Peyer's patch (tissue), 4 donors: ENCODE results near the gene TH. TPM values are rescaled to one million over a fixed set of nuclear protein-coding genes. Genes with fewer than 3 reads are reported as not detected.

ENCODE experiments used
- DNase-seq, 3 donors: peaks; one replicate each; pipeline ENCODE4 v3.0.0-alpha.2; 2017 to 2019
- H3K27ac ChIP-seq, 4 donors: fragments of 200-600 bp; sonication (generic); one replicate each; pipeline ENCODE4 v1.5.1; 2016 to 2019
- H3K27me3 ChIP-seq, 2 donors: fragments of 200-600 bp; sonication (generic); one replicate each; pipeline ENCODE4 v1.5.1; 2019
- H3K36me3 ChIP-seq, 3 donors: fragments of 200-600 bp; sonication (generic); one replicate each; pipeline ENCODE4 v1.5.1; 2016 to 2019
- H3K4me1 ChIP-seq, 4 donors: fragments of 200-600 bp; sonication (generic); one replicate each; pipeline ENCODE4 v1.5.1; 2016 to 2019
- H3K4me3 ChIP-seq, 4 donors: fragments of 200-600 bp; sonication (generic); 1 replicate in 3 of 4; 2 replicates in 1 of 4; pipeline ENCODE4 v1.5.1; 2016 to 2019; ENCODE audit warnings: mild to moderate bottlenecking in 1 of 4
- H3K9me3 ChIP-seq, 4 donors: fragments of 200-600 bp; sonication (generic); one replicate each; pipeline ENCODE4 v1.5.1; 2016 to 2019; ENCODE audit warnings: mild to moderate bottlenecking in 1 of 4
- POLR2A ChIP-seq, 2 donors: fragments of 450-650 bp; IDR thresholded peaks; one replicate each; pipeline ENCODE4 v1.5.1; 2017; ENCODE audit warnings: antibody characterized with exemption in 2 of 2, mild to moderate bottlenecking in 2 of 2, moderate library complexity in 2 of 2
- total RNA-seq, 4 donors: library from RNA; depleted of rRNA; stranded (reverse); fragments of >200 nt; gene quantifications; one replicate each; pipeline ENCODE4 v1.1.0, GENCODE V29; 2016
- TF ChIP-seq, protein P1 (sequence below), 6 experiments: fragments of 450-650 bp in 4 of 6; fragments of 200-600 bp in 2 of 6; sonication (generic) in 1 of 6; IDR thresholded peaks; one replicate each; pipeline ENCODE4 v1.5.1; 2017 to 2019; ENCODE audit warnings: antibody characterized with exemption in 6 of 6, mild to moderate bottlenecking in 3 of 6, moderate library complexity in 1 of 6

Gene TH
- total RNA-seq, 4 donors from 2014 or later: 1.7 TPM; not detected in 3

DNA sequence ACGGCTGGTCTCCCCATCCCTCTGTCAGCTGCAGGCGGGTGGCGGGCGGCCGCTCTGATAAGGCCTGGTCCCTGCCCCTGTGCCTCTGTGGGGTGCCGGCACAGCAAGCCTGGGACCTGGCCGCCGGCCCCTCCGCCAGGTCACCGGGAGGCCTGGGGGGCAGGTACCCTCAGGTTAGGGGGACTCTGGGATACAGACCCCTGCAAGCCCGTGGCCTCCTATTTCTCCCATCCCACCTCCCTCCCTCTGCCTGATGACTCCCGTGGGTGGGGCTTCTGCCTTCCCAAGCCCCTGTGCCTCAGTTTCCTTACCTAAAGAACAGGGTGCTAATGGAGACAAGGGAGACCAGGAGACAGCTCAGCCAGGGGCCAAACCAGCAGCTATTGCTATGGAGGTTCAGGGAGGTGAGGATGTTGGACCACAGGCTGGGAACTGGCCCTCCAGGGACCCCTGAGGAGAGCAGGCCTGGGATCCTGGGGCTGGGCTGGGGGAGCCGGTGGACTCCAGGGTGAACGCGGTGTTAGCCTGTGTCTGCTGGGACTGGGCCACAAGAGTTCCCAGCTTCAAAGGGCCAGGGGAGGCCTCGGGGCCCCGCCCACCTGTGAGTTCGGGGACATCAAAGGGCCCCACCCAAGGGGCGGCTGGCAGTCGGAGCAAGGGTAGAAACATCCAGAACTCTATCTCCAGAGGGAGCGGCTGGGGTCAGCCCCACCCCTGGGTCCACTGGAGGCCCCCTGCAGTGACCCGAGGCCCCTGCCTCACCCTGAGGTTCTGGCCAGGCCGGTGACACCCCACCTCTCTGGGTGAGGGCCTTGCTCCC lies 32.0 kb upstream of the TH start:
- TF ChIP-seq POLR2A (IDR thresholded peaks at IDR 0.05): no peak
- TF ChIP-seq, protein P1, sequence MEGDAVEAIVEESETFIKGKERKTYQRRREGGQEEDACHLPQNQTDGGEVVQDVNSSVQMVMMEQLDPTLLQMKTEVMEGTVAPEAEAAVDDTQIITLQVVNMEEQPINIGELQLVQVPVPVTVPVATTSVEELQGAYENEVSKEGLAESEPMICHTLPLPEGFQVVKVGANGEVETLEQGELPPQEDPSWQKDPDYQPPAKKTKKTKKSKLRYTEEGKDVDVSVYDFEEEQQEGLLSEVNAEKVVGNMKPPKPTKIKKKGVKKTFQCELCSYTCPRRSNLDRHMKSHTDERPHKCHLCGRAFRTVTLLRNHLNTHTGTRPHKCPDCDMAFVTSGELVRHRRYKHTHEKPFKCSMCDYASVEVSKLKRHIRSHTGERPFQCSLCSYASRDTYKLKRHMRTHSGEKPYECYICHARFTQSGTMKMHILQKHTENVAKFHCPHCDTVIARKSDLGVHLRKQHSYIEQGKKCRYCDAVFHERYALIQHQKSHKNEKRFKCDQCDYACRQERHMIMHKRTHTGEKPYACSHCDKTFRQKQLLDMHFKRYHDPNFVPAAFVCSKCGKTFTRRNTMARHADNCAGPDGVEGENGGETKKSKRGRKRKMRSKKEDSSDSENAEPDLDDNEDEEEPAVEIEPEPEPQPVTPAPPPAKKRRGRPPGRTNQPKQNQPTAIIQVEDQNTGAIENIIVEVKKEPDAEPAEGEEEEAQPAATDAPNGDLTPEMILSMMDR (IDR thresholded peaks at IDR 0.05): no peak
- Histone ChIP-seq H3K27ac (peak overlapping the region in 3 of 4 donors; percentile 12 to 76 (median 40)), H3K4me3 (no peak overlapping the region), H3K9me3 (peaks cover 0 to 4% (median 0%) of the 10 kb centered on the region in 4 donors), H3K4me1 (peaks cover 0 to 24% (median 0%) of the 10 kb centered on the region in 4 donors), H3K36me3 (no peaks in the 10 kb centered on the region), H3K27me3 (no peaks in the 10 kb centered on the region)
- DNase-seq: peak in 2 of 3 donors; percentile 56 to 75

DNA sequence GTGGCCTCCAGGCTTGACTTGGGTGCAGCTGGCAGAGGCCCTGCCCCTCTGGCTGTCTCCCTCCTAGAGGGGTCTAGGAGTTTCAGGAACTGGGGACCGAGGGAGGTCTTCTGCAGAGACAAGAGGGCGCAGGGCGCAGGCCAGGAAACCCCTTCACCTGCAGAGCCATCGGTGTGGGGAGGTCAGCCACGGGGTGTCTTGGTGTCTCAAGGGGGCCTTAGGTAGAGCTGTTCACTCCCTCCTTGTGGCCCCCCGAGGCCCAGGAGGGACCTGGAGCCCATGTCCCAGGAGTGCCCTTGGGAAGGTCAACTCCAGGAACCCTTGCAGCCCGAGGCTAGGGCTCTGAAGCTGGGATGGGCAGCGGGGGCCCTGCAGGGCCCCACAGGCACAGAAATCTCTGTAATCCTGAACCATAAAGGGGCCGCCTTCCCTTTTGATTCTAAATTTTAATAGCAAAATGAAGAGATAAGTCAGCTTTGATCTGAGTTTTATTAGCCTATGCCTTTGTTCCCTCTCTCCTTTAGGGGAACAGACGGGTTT lies 31.4 kb upstream of the TH start:
- H3K27me3 ChIP-seq: no peaks in the 10 kb centered on the region
- no peak overlapping the region for H3K4me3 ChIP-seq
- no peak for TF ChIP-seq POLR2A (IDR thresholded peaks at IDR 0.05)
- TF ChIP-seq, protein P1 (IDR thresholded peaks at IDR 0.05): no peak
- peaks cover 0 to 24% (median 0%) of the 10 kb centered on the region in 4 donors for H3K4me1 ChIP-seq
- DNase-seq: peak in 1 of 3 donors; percentile 50
- H3K9me3 ChIP-seq: peaks cover 0 to 4% (median 0%) of the 10 kb centered on the region in 4 donors
- H3K27ac ChIP-seq: peak overlapping the region in 3 of 4 donors; percentile 43 to 76 (median 59)
- H3K36me3 ChIP-seq: no peaks in the 10 kb centered on the region

DNA sequence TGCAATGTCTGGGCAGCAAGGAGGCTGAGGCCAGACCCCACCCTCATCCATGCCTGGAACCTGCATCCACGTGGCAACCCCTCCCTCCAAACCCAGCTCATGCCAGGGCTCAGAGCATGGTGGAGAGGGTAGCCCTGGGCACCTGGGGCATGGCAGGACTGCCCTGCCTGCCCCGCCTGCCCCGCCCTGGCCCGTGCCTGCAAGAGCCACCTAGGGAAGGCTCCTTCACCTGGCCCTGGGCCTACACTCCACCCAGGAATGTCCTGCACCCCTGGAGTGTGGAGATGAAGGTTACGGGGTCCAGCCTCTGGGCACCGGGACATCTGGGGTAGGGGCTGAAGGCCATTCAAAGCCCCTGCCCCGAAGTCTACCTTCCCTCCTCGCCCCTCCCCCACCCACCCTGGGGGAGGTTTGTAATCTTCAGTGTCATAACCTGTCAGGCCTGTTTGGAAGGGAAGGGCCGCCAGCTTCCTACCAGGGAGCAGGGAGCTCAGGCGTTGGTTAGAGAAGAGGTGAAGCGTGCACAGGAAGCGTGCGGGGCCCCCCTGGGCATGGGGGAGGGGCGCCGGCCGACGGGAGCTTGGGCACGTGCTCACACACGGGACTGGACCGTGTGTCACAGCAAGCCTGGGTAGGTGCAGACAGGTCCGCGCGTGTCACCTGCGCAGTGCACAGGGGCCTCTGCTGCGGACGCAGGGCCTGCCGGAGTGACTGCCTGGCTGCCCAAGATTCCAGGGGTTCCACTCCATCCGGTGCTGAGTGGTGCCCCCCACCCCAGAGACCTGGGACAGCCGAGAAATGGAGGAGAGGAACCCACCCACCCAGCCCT lies 30.7 kb upstream of the TH start:
- H3K27ac ChIP-seq: peak overlapping the region in 3 of 4 donors; percentile 43 to 76 (median 59)
- H3K4me1 ChIP-seq: peaks cover 0 to 24% (median 0%) of the 10 kb centered on the region in 4 donors
- DNase-seq: peak in 2 of 3 donors; percentile 77 to 86

GRCh38 chr11:2201542-2201941 lies 29.9 kb upstream of the TH start:
- H3K27ac ChIP-seq: no peak overlapping the region

More for the DNA sequence above, 30.7 kb upstream of the TH start:
- TF ChIP-seq, protein P1 (IDR thresholded peaks at IDR 0.05): no peak
- TF ChIP-seq POLR2A (IDR thresholded peaks at IDR 0.05): no peak
- peaks cover 0 to 1% (median 0%) of the 10 kb centered on the region in 4 donors for H3K9me3 ChIP-seq
- no peak overlapping the region for H3K4me3 ChIP-seq
- H3K27me3 ChIP-seq: no peaks in the 10 kb centered on the region
- H3K36me3 ChIP-seq: no peaks in the 10 kb centered on the region

More at GRCh38 chr11:2201542-2201941, 29.9 kb upstream of the TH start:
- H3K4me1 ChIP-seq: peaks cover 0 to 24% (median 0%) of the 10 kb centered on the region in 4 donors
- no peak overlapping the region for H3K4me3 ChIP-seq
- H3K9me3 ChIP-seq: no peaks in the 10 kb centered on the region
- no peaks in the 10 kb centered on the region for H3K27me3 ChIP-seq
- no peak for DNase-seq
- TF ChIP-seq, protein P1 (IDR thresholded peaks at IDR 0.05): no peak
- TF ChIP-seq POLR2A (IDR thresholded peaks at IDR 0.05): no peak
- no peaks in the 10 kb centered on the region for H3K36me3 ChIP-seq
